Measurements from ENCODE around the gene PTCD1.
"Not testable (repeated sequence)": the region's sequence is repeated elsewhere in the genome, so short reads cannot be mapped to it uniquely, and the experiment has no call there.

Gene PTCD1

DNA sequence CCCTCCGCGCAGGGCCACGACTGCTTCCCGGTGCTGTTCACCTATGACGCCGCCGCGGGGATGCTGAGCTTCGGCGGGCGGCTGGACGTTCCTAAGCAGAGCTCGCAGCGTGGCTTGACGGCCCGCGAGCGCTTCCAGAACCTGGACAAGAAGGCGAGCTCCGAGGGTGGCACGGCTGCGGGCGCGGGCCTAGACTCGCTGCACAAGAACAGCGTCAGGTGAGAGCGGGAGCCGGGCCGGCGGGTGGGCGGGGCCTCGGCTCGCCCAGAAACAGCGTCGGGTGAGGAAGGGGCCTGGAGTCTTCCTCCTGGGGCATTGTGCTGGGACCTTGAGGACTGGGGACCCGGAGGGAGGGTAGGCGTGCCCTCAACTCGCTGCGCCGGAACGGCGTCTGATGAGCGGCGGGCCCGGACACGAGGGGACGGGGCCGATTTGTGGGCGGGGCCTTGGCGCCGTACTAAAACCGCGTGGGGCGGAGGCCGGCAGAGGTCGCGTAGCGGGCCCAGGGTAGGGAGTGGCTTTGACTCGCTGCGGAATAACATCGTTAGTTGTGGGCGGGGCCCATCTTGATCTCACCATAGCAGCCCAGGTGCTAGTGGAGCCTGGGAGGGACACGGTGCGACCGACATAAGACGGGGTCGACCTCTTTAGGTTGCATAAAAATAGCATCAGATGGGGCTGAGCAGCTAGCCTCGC, 45.8 kb downstream of the PTCD1 start:
- no peak for DNase-seq (ENCODE audit: insufficient read length)
- TF ChIP-seq TAF1 (IDR thresholded peaks at IDR 0.05; ENCODE audit: borderline replicate concordance, low read depth, low read length): no peak
- TF ChIP-seq POLR2A (IDR thresholded peaks at IDR 0.05; ENCODE audit: low read depth, low read length): no peak
- TF ChIP-seq POLR2AphosphoS5 (IDR thresholded peaks at IDR 0.05; ENCODE audit: low read depth, low read length): no peak
- FAIRE-seq: peak; percentile 42

DNA sequence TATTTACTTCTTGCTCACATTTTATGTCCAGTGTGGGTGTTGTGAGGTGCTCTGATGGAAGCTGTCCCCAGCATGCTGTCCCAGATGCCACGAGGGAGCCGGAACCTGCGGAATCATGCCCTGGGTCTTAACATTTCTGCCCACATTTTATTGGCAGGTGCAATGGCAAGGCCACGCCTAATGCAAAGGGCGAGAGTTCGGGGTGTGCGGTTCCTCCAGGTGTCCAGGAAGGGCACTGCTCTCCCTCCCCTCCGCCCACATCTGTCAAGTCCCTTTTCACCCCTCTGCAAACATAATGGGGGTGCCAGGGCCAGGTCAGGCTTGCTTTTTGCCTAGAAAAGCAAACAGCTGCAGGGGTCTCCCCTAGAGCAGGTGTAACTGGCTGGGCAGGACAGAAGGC, 46.6 kb downstream of the PTCD1 start:
- DNase-seq (ENCODE audit: insufficient read length) (no peak), FAIRE-seq (no peak)
- TF ChIP-seq POLR2AphosphoS5 (IDR thresholded peaks at IDR 0.05; ENCODE audit: low read depth, low read length) (no peak), POLR2A (IDR thresholded peaks at IDR 0.05; ENCODE audit: low read depth, low read length) (no peak), TAF1 (IDR thresholded peaks at IDR 0.05; ENCODE audit: borderline replicate concordance, low read depth, low read length) (no peak)

DNA sequence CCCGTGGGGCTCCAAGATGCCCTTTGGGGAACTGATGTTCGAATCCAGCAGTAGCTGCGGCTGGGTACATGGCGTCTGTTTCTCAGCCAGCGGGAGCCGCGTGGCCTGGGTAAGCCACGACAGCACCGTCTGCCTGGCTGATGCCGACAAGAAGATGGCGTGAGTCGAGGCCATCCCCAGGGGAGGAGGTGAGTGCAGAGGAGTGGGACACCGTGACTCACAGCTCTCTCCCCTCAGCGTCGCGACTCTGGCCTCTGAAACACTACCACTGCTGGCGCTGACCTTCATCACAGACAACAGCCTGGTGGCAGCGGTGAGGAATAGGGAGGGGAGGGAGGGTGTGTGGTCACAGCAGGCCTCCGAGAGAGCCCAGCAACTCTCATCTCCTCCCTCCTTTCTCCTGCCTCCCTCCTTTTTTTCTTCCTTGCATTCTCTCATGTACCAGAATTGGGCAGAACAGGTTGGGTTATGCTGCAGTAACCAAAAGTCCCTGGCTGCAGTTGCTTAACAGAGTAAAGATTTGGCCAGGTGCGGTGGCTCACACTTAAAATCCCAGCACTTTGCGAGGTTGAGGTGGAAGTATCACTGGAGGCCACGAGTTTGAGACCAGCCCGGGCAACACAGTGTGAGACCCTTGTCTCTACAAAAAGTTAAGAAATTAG, 47.5 kb downstream of the PTCD1 start:
- no peak for FAIRE-seq

GRCh38 chr7:99389772-99390171, 48.8 kb downstream of the PTCD1 start:
- FAIRE-seq (no peak), DNase-seq (ENCODE audit: insufficient read length) (no peak)
- TF ChIP-seq TAF1 (IDR thresholded peaks at IDR 0.05; ENCODE audit: borderline replicate concordance, low read depth, low read length): no peak
- TF ChIP-seq POLR2A (IDR thresholded peaks at IDR 0.05; ENCODE audit: low read depth, low read length): no peak
- no peak for TF ChIP-seq POLR2AphosphoS5 (IDR thresholded peaks at IDR 0.05; ENCODE audit: low read depth, low read length)

More for the DNA sequence above, 47.5 kb downstream of the PTCD1 start:
- TF ChIP-seq POLR2AphosphoS5 (IDR thresholded peaks at IDR 0.05; ENCODE audit: low read depth, low read length): no peak
- TF ChIP-seq TAF1 (IDR thresholded peaks at IDR 0.05; ENCODE audit: borderline replicate concordance, low read depth, low read length): no peak
- TF ChIP-seq POLR2A (IDR thresholded peaks at IDR 0.05; ENCODE audit: low read depth, low read length): no peak
- no peak for DNase-seq (ENCODE audit: insufficient read length)

DNA sequence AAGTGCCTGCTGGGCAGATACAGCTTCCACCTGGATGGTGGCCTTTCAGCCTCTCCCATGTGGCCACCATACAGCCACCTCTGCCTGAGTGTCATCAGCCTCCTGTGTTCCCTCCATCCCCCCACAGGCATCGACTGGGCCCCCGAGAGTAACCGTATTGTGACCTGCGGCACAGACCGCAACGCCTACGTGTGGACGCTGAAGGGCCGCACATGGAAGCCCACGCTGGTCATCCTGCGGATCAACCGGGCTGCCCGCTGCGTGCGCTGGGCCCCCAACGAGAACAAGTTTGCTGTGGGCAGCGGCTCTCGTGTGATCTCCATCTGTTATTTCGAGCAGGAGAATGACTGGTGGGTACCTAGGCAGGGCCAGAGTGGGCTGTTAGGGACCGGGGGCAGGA, 50.7 kb downstream of the PTCD1 start:
- TF ChIP-seq POLR2AphosphoS5 (IDR thresholded peaks at IDR 0.05; ENCODE audit: low read depth, low read length) (no peak), TAF1 (IDR thresholded peaks at IDR 0.05; ENCODE audit: borderline replicate concordance, low read depth, low read length) (no peak), POLR2A (IDR thresholded peaks at IDR 0.05; ENCODE audit: low read depth, low read length) (no peak)
- no peak for FAIRE-seq
- no peak for DNase-seq (ENCODE audit: insufficient read length)

DNA sequence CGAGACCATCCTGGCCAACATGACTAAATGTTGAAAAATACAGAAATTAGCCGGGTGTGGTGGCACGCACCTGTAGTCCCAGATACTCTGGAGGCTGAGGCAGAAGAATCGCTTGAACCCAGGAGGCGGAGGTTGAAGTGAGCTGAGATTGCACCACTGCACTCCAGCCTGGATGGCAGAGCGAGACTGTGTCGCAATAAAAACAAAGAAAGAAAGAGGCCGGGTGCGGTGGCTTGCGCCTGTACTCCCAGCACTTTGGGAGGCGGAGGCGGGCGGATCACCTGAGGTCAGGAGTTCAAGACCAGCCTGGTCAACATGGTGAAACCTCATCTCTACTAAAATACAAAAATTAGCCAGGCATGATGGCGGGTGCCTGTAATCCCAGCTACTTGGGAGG, 51.4 kb downstream of the PTCD1 start:
- FAIRE-seq; DNase-seq (ENCODE audit: insufficient read length): not testable (repeated sequence)

DNA sequence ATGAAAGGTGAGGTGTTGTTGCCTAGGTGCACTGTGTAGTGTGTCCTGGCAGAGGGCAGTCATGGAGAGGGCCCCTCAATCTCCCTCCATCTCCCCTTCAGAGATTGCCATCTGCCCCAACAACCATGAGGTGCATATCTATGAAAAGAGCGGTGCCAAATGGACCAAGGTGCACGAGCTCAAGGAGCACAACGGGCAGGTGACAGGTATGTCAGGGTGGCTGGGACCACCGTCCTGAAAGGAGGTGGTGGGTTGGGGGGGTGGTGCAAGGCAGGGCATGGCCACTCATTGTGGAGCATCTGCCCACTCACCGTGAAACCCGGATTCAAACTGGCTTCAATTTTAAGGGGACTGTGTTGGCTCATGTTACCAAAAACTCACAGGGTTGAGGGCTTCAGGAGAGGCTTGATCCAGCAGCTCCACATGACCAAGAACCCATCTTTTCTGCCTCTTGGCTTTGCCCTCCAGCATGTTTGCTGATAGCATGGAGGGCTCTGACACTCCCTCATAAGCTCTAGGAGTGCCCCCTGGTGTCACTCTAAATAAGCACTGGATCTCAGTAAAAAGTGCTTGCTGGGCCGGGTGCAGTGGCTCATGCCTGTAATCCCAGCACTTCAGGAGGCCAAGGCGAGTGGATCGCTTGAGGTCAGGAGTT, 51.9 kb downstream of the PTCD1 start:
- no peak for DNase-seq (ENCODE audit: insufficient read length)
- TF ChIP-seq POLR2A (IDR thresholded peaks at IDR 0.05; ENCODE audit: low read depth, low read length): 0 out of 2 replicates have a peak, but pooled peaks have one; percentile 15
- no peak for TF ChIP-seq TAF1 (IDR thresholded peaks at IDR 0.05; ENCODE audit: borderline replicate concordance, low read depth, low read length)
- TF ChIP-seq POLR2AphosphoS5 (IDR thresholded peaks at IDR 0.05; ENCODE audit: low read depth, low read length): no peak
- FAIRE-seq: peak; percentile 53

DNA sequence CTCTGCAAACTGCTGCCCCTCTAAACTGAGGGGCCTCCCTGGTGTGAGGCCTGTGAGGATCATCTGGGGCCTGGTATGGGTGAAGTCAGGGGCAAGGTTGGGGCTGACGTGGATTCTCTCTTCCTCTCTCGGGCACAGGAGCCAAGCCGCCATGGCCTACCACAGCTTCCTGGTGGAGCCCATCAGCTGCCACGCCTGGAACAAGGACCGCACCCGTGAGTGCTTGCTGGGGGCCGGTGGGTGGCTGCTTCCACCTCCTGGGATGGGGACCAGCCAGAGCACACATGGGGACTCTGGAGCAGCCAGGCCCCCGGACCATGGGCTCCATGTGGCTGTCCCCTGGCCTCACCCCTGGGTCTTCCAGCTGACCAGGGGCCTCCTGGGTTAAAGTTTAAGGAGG, 53.0 kb downstream of the PTCD1 start:
- DNase-seq (ENCODE audit: insufficient read length) (no peak), FAIRE-seq (no peak)
- TF ChIP-seq POLR2A (IDR thresholded peaks at IDR 0.05; ENCODE audit: low read depth, low read length) (no peak), TAF1 (IDR thresholded peaks at IDR 0.05; ENCODE audit: borderline replicate concordance, low read depth, low read length) (no peak), POLR2AphosphoS5 (IDR thresholded peaks at IDR 0.05; ENCODE audit: low read depth, low read length) (no peak)

GRCh38 chr7:99384523-99384922, 54.1 kb downstream of the PTCD1 start:
- TF ChIP-seq TAF1 (IDR thresholded peaks at IDR 0.05; ENCODE audit: borderline replicate concordance, low read depth, low read length) (no peak), POLR2AphosphoS5 (IDR thresholded peaks at IDR 0.05; ENCODE audit: low read depth, low read length) (no peak), POLR2A (IDR thresholded peaks at IDR 0.05; ENCODE audit: low read depth, low read length) (no peak)
- no peak for DNase-seq (ENCODE audit: insufficient read length)
- no peak for FAIRE-seq

GRCh38 chr7:99383791-99384370, 54.7 kb downstream of the PTCD1 start:
- no peak for DNase-seq (ENCODE audit: insufficient read length)
- TF ChIP-seq POLR2AphosphoS5 (IDR thresholded peaks at IDR 0.05; ENCODE audit: low read depth, low read length) (no peak), TAF1 (IDR thresholded peaks at IDR 0.05; ENCODE audit: borderline replicate concordance, low read depth, low read length) (no peak), POLR2A (IDR thresholded peaks at IDR 0.05; ENCODE audit: low read depth, low read length) (no peak)
- no peak for FAIRE-seq

GRCh38 chr7:99383203-99383602, 55.4 kb downstream of the PTCD1 start:
- DNase-seq (ENCODE audit: insufficient read length) (no peak), FAIRE-seq (no peak)
- no peak for TF ChIP-seq POLR2AphosphoS5 (IDR thresholded peaks at IDR 0.05; ENCODE audit: low read depth, low read length)
- TF ChIP-seq POLR2A (IDR thresholded peaks at IDR 0.05; ENCODE audit: low read depth, low read length): no peak
- no peak for TF ChIP-seq TAF1 (IDR thresholded peaks at IDR 0.05; ENCODE audit: borderline replicate concordance, low read depth, low read length)
